ENCODE measurements around the gene WFDC2.
"Not testable (repeated sequence)": the region's sequence is repeated elsewhere in the genome, so short reads cannot be mapped to it uniquely, and the experiment has no call there.

WFDC2 gene

GRCh38 chr20:45452772-45453691 is 16.5 kb upstream of the WFDC2 start:
- DNase-seq: no peak

GRCh38 chr20:45456632-45457031 is 12.9 kb upstream of the WFDC2 start:
- no peak for DNase-seq

GRCh38 chr20:45459606-45460005 is 9.9 kb upstream of the WFDC2 start:
- no peak for DNase-seq

GRCh38 chr20:45461225-45461624 is 8.3 kb upstream of the WFDC2 start:
- no peak for DNase-seq

- no peak for DNase-seq
These were observed 6.6 kb upstream of the WFDC2 start for GRCh38 chr20:45462711-45463509.

GRCh38 chr20:45463709-45464108 is 5.8 kb upstream of the WFDC2 start:
- no peak for DNase-seq

GRCh38 chr20:45465491-45466266 is 3.9 kb upstream of the WFDC2 start:
- DNase-seq: no peak

GRCh38 chr20:45467172-45467571 is 2.4 kb upstream of the WFDC2 start:
- DNase-seq: no peak

- no peak for DNase-seq
These were observed 1.7 kb upstream of the WFDC2 start for GRCh38 chr20:45467861-45468260.

GRCh38 chr20:45470262-45470931 is 844 bp downstream of the WFDC2 start:
- DNase-seq: no peak

- DNase-seq: no peak
These were observed 1.4 kb downstream of the WFDC2 start for GRCh38 chr20:45470937-45471336.

- DNase-seq: not testable (repeated sequence)
These were observed 2.7 kb downstream of the WFDC2 start for GRCh38 chr20:45472286-45472685.

GRCh38 chr20:45477530-45478148 is 8.1 kb downstream of the WFDC2 start:
- not testable (repeated sequence) for DNase-seq

- DNase-seq: no peak
These were observed 10.3 kb downstream of the WFDC2 start for GRCh38 chr20:45479822-45480221.

GRCh38 chr20:45484676-45485075 is 15.1 kb downstream of the WFDC2 start:
- no peak for DNase-seq

GRCh38 chr20:45485388-45485787 is 15.8 kb downstream of the WFDC2 start:
- DNase-seq: no peak

GRCh38 chr20:45487231-45487635 is 17.7 kb downstream of the WFDC2 start:
- DNase-seq: no peak

- no peak for DNase-seq
These were observed 19.6 kb downstream of the WFDC2 start for GRCh38 chr20:45489083-45489531.

- DNase-seq: no peak
These were observed 26.0 kb downstream of the WFDC2 start for GRCh38 chr20:45495501-45495941.

GRCh38 chr20:45496166-45496565 is 26.6 kb downstream of the WFDC2 start:
- DNase-seq: no peak

GRCh38 chr20:45497971-45498494 is 28.5 kb downstream of the WFDC2 start:
- DNase-seq: no peak

- no peak for DNase-seq
These were observed 30.5 kb downstream of the WFDC2 start for GRCh38 chr20:45500022-45500421.

Measured in NCI-H446 treated with DMSO at 0.1 percent for 48 hours (cell line).